AG04449 (cell line): Measurements from ENCODE around the gene RAB6B.

Experiments used
- CTCF ChIA-PET: fragments of 350-600 bp; formaldehyde crosslinking; extraction: SDS; loops from one replicate; lab custom pipeline; 2021; ENCODE audit warnings: antibody characterized with exemption; lab: Yijun Ruan, JAX
- POLR2A ChIA-PET: fragments of 400-600, 350-600 bp; formaldehyde crosslinking; extraction: SDS; loops from one replicate; lab custom pipeline; 2020; ENCODE audit warnings: antibody characterized with exemption, inconsistent platforms; lab: Yijun Ruan, JAX
- DNase-seq: peaks from one replicate; pipeline ENCODE4 v3.0.0-alpha.2; 2010; ENCODE audit warnings: low read depth, low spot score
- H3K4me3 ChIP-seq: 2 replicates; pipeline ENCODE4 v1.5.1; 2011; ENCODE audit warnings: low read depth, mild to moderate bottlenecking, control low read depth, low read length
- TF ChIP-seq, protein P1 (sequence below): IDR thresholded peaks from one replicate; pipeline ENCODE4 v1.5.1; 2011; ENCODE audit warnings: mild to moderate bottlenecking, moderate library complexity, low read length, control low read depth, inconsistent platforms; ENCODE audit not compliant: insufficient read depth; ENCODE audit errors: missing control alignments

The RAB6B gene

DNA sequence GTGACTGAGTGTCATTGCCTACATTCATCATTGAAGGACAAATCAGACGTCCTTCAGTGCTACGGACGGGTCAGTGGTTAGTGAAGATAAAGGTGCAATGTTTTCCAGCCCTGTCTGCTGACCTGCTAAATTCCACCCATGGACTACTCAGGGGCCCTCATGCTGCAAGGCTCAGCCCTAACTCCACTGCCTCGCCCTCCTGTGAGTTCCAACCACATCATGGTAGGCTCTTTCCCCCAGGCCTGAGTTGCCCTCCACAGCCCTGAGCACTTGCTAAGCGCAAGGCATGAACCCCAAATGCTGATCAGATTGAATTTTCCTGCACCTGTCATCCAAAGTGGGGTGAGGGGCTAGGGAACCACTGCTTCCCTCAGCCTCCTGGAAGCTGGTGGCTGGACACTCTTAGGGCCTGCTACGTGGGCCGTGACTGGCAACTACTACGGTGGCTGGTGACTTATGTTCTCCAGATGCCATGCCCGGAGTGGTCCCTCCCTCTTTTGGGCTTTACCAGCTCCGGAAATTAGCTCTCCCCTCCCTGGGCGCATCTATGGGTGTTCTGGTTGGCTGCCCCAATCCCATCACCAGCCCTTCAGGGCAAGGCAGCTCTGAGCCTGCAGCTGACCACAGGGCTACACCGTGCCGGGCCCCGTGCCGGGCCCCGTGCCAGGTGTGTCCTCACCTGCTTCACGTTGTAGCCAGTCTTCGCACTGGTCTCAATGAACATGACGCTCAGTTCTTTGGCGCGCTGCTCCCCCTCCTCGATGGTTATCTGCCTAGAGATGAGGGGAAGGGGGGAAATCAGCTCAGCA is 58.0 kb downstream of the RAB6B start:
- no peak overlapping the region for H3K4me3 ChIP-seq
- TF ChIP-seq, protein P1, sequence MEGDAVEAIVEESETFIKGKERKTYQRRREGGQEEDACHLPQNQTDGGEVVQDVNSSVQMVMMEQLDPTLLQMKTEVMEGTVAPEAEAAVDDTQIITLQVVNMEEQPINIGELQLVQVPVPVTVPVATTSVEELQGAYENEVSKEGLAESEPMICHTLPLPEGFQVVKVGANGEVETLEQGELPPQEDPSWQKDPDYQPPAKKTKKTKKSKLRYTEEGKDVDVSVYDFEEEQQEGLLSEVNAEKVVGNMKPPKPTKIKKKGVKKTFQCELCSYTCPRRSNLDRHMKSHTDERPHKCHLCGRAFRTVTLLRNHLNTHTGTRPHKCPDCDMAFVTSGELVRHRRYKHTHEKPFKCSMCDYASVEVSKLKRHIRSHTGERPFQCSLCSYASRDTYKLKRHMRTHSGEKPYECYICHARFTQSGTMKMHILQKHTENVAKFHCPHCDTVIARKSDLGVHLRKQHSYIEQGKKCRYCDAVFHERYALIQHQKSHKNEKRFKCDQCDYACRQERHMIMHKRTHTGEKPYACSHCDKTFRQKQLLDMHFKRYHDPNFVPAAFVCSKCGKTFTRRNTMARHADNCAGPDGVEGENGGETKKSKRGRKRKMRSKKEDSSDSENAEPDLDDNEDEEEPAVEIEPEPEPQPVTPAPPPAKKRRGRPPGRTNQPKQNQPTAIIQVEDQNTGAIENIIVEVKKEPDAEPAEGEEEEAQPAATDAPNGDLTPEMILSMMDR: no peak
- ChIA-PET CTCF (no interaction called here), POLR2A (no interaction called here)
- DNase-seq: no peak

DNA sequence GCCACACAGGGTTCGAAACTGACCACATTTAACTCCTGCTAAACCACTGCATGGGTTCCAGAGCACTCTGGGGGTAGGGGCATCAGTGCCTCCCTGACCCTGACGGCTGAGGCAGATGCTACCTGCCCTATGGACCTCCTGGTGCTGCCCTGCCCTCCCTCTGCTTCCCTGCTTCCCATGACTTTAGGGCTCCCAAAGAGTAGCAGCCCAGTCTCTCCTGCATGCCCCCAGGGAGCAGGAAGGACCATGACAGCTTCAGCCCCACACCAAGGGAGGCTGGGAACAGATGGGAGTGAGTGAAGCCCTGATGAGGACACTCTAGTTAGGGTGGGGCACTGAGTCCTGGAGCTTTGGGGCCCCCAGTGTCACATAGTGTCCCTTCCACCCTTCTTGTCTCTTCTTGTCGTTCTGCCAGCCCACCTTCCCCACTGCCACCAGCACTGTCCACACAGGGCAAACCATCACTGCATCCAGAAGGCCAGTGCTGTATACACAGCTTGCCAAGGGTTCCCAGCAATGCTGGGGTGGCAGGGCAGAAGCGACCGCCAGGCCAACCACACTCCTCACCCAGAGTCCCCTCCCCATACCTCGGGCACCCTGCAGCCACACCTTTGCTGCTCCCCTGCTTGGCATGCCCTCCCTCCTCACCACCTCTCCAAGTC is 59.1 kb downstream of the RAB6B start:
- TF ChIP-seq, protein P1: no peak
- no peak overlapping the region for H3K4me3 ChIP-seq
- DNase-seq: no peak
- CTCF ChIA-PET: no interaction called here
- POLR2A ChIA-PET: no interaction called here

DNA sequence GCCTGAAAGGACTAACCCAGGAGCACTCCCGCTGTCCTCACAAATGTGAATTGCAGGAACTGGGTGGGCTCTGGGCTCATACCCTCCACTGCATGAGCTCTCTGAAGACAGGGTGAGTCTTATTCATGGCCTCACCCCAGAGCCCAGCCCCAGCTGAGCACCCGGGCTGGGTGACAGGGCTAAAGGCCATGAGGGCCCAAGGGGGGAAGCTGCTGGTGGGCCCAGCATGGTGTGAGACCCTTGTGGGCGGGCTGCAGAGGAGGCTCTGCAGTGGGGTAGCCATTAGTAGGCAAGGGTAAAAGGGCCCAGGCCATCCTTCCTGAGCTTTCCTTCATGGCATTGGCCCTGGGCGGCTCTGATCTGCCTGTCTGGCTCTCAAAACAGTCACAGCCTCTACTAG is 59.7 kb downstream of the RAB6B start:
- H3K4me3 ChIP-seq: no peak overlapping the region
- TF ChIP-seq, protein P1: no peak
- no peak for DNase-seq
- ChIA-PET POLR2A (no interaction called here), CTCF (no interaction called here)

DNA sequence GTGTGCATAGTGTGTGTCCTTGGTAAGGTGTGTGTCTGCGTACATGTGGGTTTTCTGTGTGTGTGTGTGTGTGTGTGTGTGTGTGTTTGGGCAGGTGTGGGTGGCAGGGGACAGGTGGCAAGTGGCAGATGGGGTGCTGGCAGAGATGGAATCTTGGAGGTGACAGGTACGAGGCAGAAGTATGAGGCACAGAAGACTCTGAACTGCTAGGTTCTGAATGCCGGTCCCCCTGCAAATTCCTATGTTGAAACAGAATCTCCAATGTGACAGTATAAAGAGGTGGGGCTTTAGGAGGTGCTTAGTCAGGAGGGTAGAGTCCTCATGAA is 60.3 kb downstream of the RAB6B start:
- ChIA-PET POLR2A (no interaction called here), CTCF (no interaction called here)
- TF ChIP-seq, protein P1: no peak
- no peak for DNase-seq
- H3K4me3 ChIP-seq: no peak overlapping the region

DNA sequence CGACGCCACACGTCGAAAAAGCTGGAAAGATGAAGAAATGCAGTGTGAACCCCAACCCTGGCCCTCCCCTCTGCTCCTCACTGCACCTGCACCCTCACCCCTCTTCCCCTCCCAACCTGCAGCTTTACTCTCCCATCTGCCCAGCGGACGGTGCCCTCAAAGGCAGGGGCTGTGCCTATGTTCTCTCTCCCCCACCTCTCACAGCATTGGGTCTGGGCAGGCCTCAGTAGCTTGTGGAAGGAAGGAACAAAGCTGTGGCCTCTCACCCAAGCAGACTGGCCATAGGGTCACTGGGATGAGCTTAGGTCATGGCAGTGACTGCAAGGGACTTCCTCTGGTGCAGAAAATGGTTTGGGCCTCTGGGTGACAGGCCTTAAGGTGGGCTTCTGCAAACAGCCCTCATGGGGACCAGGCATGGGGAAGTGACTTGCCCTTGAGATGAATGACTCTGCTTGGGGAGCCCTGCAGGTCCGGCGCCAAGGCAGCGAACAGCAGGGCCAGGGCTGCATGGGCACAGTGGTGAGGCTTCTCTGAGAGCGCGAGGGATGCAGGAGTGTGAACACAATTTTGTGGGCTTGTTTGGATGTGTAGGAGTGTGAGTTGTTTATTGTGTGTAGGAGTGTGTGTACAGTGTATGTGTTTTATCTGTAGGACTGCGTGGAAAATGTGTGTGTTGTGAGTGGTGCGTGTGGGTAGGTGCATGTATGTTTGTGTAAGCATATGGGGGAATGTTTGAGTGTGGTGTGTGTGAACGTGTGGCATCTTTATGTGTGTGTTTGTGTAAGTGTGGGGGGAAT is 60.9 kb downstream of the RAB6B start:
- ChIA-PET POLR2A (no interaction called here), CTCF (no interaction called here)
- no peak overlapping the region for H3K4me3 ChIP-seq
- TF ChIP-seq, protein P1: no peak
- no peak for DNase-seq
